ENCODE measurements around the gene METAP2.

DNA sequence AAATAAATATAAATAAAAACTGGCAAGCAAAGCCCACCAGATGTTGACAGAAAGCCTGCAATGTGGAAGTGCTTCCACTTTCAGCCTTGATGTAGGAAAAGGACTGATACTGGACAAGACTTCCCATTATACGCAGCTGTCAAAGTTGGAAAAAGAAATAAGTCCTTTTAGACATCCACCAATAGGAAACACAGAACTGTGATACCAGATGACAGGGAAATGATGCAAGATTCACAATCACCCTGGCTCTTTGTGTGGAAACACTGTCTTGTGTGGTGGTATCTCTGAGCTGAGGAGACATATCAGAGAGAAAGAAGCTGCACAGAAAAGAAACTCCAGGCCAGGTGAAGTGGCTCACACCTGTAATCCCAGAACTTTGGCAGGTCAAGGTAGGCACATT is 13.8 kb upstream of the METAP2 start:
- TF ChIP-seq ZNF555 (tag by site-specific recombination; conservative IDR thresholded peaks at IDR 0.05) (no peak), ZNF18 (tag by site-specific recombination; IDR thresholded peaks at IDR 0.05) (no peak), ZNF138 (tag by site-specific recombination; IDR thresholded peaks at IDR 0.05; ENCODE audit: borderline replicate concordance) (no peak), CTCF (tag by site-specific recombination; IDR thresholded peaks at IDR 0.05) (no peak), ZNF776 (tag by site-specific recombination; IDR thresholded peaks at IDR 0.05; ENCODE audit: borderline replicate concordance) (no peak), GLI4 (tag by site-specific recombination; IDR thresholded peaks at IDR 0.05) (no peak), HOXA7 (CRISPR knock-in tag; IDR thresholded peaks at IDR 0.05; ENCODE audit: borderline replicate concordance) (no peak), ZNF121 (tag by site-specific recombination; IDR thresholded peaks at IDR 0.05) (no peak), ZNF140 (tag by site-specific recombination; IDR thresholded peaks at IDR 0.05) (no peak), TCF7L2 (IDR thresholded peaks at IDR 0.05; ENCODE audit: borderline replicate concordance, low read depth, low read length) (no peak), MZF1 (tag by site-specific recombination; IDR thresholded peaks at IDR 0.05; ENCODE audit: borderline replicate concordance) (no peak), ZNF654 (tag by site-specific recombination; IDR thresholded peaks at IDR 0.05; ENCODE audit: low read depth) (no peak), ZNF561 (tag by site-specific recombination; IDR thresholded peaks at IDR 0.05; ENCODE audit: borderline replicate concordance) (no peak)
- TF ChIP-seq, protein P1, sequence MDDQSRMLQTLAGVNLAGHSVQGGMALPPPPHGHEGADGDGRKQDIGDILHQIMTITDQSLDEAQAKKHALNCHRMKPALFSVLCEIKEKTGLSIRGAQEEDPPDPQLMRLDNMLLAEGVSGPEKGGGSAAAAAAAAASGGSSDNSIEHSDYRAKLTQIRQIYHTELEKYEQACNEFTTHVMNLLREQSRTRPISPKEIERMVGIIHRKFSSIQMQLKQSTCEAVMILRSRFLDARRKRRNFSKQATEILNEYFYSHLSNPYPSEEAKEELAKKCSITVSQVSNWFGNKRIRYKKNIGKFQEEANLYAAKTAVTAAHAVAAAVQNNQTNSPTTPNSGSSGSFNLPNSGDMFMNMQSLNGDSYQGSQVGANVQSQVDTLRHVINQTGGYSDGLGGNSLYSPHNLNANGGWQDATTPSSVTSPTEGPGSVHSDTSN (CRISPR knock-in tag; IDR thresholded peaks at IDR 0.05) = no peak

Data from HEK293 (cell line).